Omental fat pad (tissue), 4 donors: ENCODE results near the gene COPS8. TPM values are rescaled to one million over a fixed set of nuclear protein-coding genes. Genes with fewer than 3 reads are reported as not detected.

Experiments used
- ATAC-seq: fragments of 150-250 bp; one replicate; pipeline ENCODE4 v1.9.1; 2016; ENCODE audit warnings: mild to moderate bottlenecking, moderate library complexity; ENCODE audit not compliant: low FRiP score
- DNase-seq: peaks from one replicate; pipeline ENCODE4 v3.0.0-alpha.2; 2019; ENCODE audit warnings: low spot score
- total RNA-seq, 4 donors: library from RNA; depleted of rRNA; stranded (reverse); fragments of >200 nt; gene quantifications; one replicate each; pipeline ENCODE4 v1.1.0, GENCODE V29; 2016
- TF ChIP-seq, protein P1 (sequence below), 3 donors: fragments of 450-650 bp; IDR thresholded peaks; one replicate each; pipeline ENCODE4 v1.5.1; 2016 to 2017; ENCODE audit warnings: antibody characterized with exemption in 3 of 3, mild to moderate bottlenecking in 3 of 3, moderate library complexity in 2 of 3

Gene COPS8
- total RNA-seq, 4 donors from 2014 or later = 76.4 to 105 (median 90.5) TPM

DNA sequence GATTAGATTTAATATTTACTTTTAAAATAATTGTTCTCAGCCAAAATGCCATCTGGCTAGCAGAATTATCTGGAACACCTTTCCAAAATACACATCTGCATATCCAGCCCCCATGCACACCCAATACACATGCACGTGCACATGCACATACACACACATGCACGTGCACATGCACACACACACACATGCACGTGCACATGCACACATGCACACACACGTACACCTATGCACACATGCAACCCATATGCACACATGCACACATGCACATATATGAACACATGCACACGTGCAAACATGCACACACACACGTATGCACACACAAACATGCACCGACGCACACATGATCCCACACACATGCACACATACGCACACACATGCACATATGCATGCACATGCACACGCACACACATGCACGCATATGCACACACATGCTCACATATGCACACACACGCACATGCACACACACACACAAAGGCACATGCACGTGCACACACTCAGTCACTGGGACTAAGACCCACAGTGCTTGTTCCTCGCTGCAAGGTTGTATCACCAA, 53.5 kb downstream of the COPS8 start:
- no peak for ATAC-seq
- no peak for DNase-seq
- TF ChIP-seq, protein P1, sequence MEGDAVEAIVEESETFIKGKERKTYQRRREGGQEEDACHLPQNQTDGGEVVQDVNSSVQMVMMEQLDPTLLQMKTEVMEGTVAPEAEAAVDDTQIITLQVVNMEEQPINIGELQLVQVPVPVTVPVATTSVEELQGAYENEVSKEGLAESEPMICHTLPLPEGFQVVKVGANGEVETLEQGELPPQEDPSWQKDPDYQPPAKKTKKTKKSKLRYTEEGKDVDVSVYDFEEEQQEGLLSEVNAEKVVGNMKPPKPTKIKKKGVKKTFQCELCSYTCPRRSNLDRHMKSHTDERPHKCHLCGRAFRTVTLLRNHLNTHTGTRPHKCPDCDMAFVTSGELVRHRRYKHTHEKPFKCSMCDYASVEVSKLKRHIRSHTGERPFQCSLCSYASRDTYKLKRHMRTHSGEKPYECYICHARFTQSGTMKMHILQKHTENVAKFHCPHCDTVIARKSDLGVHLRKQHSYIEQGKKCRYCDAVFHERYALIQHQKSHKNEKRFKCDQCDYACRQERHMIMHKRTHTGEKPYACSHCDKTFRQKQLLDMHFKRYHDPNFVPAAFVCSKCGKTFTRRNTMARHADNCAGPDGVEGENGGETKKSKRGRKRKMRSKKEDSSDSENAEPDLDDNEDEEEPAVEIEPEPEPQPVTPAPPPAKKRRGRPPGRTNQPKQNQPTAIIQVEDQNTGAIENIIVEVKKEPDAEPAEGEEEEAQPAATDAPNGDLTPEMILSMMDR (IDR thresholded peaks at IDR 0.05) = no peak

DNA sequence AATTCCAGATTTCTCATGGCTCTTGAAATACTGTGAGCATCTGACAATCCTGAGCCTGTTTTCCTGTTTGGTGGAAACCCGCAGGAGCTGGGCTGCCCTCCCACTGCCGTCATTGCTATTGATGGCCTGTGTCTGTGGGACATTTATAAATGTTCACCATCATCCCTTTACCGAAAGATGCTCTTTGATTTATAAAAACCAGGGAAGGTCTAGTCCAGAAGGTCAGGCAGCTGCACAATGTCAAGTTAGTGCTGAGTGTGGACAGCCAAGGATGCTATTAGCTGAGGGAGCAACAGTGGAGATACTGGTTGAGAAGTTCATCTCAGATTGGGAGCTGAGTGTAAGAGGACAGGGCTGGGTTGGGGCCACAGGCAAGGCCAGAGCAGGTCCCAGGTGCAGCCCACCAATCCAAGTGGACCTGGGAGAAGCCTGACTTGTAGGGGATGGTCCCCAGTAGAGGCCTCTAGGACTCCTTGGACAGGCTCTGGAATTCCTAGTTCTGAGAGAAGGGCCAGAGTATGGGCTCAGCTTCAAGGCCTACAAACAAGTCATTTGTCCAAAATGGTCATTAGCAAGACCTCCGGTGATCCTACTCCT, 55.1 kb downstream of the COPS8 start:
- ATAC-seq = no peak
- DNase-seq = no peak
- TF ChIP-seq, protein P1 (IDR thresholded peaks at IDR 0.05) = no peak

- ATAC-seq (no peak), DNase-seq (no peak)
- TF ChIP-seq, protein P1 (IDR thresholded peaks at IDR 0.05) = no peak
Observed at GRCh38 chr2:237141571-237142051, 55.9 kb downstream of the COPS8 start.

- ATAC-seq = no peak
- TF ChIP-seq, protein P1 (IDR thresholded peaks at IDR 0.05) = no peak
- DNase-seq = no peak
Observed at GRCh38 chr2:237143118-237143517, 57.4 kb downstream of the COPS8 start.

DNA sequence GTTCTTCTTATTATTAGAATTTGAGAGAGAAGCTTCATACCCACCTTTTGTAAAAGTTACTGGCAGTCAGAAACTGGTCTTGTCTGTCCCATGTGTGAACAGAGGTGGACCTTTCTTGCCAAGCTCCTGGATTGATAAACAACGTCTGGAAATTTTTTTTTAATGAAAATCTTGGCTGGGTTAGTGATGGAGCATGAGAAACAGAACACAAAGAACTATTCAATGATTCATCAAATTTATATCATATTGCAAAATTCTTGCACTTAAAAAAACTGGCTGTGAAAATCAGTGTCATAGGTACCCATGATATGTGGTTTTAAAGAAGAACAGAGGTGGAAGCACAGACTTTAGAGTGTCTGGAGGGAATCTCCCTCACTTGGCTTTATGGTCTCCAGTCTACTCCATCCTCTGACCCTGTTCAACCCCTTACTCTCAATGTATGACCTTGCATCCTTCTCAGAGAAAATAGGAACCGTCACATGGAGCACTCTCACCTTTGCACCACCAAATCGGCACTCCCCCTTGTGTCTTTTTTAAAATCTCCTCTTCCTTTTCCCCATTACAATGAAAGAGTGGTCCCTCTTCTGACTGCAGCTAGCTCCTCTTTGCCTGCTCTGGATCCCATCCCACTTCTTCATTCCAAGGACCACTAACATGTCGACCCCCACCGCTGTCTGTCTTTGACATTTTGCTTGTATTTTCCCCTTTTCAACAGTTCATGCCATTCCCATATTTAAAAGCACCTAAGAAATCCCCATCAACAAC, 58.2 kb downstream of the COPS8 start:
- TF ChIP-seq, protein P1 (IDR thresholded peaks at IDR 0.05) = no peak
- ATAC-seq = peak; percentile 72
- DNase-seq = no peak

DNA sequence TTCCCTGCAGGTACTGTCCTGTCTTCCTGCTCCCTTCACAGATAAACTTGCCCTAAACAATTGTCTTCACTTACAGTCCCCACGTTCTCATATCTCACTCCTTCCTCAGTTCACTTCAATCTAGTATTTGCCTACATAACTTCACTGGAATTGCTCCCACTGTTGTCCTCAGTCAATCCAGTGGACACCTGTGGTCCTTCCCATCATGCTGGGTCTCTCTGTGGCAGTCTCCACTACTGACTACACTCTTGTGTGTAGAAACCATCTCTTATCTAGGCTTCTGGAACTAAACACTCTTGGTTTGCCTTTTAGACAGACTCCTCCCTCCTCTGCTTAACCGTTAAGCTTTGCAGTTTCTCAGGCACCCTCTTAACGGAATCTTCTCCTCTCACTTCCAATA, 58.8 kb downstream of the COPS8 start:
- DNase-seq = no peak
- no peak for ATAC-seq
- TF ChIP-seq, protein P1 (IDR thresholded peaks at IDR 0.05) = no peak
